IMR-90 (cell line): ENCODE data around the gene TTC23L. TPM values are rescaled to one million over a fixed set of nuclear protein-coding genes. Genes with fewer than 3 reads are reported as not detected.

Experiments used
- polyA plus RNA-seq, 3 experiments: library from polyadenylated mRNA; depleted of rRNA; stranded (reverse); fragments of >200 nt; gene quantifications; 2 replicates each; pipeline ENCODE4 v1.2.3, GENCODE V29; 2012; ENCODE audit warnings: low replicate concordance in 1 of 3
- total RNA-seq: library from RNA; depleted of rRNA; stranded (reverse); fragments of >200 nt; gene quantifications from 2 replicates; pipeline ENCODE4 v1.2.3, GENCODE V29; 2012; rRNA removed

TTC23L gene
- total and polyA plus RNA-seq, 2 of the 4 experiments (the other 2 are of a cell fraction) = under 0.01 TPM; not detected in 1

Other genes with a start within 250 kb of the TTC23L start
- 267 and 361 TPM in 2 replicates for gene RAI14, start 182.8 kb upstream of the TTC23L start, total RNA-seq
- gene RAI14, start 182.8 kb upstream of the TTC23L start, polyA plus RNA-seq (2012; rRNA removed) = 191 and 221 TPM in 2 replicates
- 20.8 and 21.5 TPM in 2 replicates for gene RAD1, start 76.3 kb downstream of the TTC23L start, total RNA-seq
- gene RAD1, start 76.3 kb downstream of the TTC23L start, polyA plus RNA-seq (2012; rRNA removed) = 18.4 and 18.5 TPM in 2 replicates
- 15.1 and 53.0 TPM in 2 replicates for gene BRIX1, start 76.5 kb downstream of the TTC23L start, total RNA-seq
- 21.9 and 26.1 TPM in 2 replicates for gene BRIX1, start 76.5 kb downstream of the TTC23L start, polyA plus RNA-seq (2012; rRNA removed)
- gene DNAJC21, start 90.4 kb downstream of the TTC23L start, total RNA-seq = 8.8 and 27.2 TPM in 2 replicates
- 10.2 and 12.7 TPM in 2 replicates for gene DNAJC21, start 90.4 kb downstream of the TTC23L start, polyA plus RNA-seq (2012; rRNA removed)
- not detected in 2 replicates for gene AGXT2, start 208.8 kb downstream of the TTC23L start, total RNA-seq
- gene AGXT2, start 208.8 kb downstream of the TTC23L start, polyA plus RNA-seq (2012; rRNA removed) = not detected in 2 replicates